GM12878 (cell line): ENCODE measurements around the gene RECK. TPM values are rescaled to one million over a fixed set of nuclear protein-coding genes. Genes with fewer than 3 reads are reported as not detected.

Experiments
- ATAC-seq: fragments of 200-7000 bp; cut with Tn5 transposase; 3 replicates; pipeline ENCODE4 v1.9.1; 2020; ENCODE audit warnings: mild to moderate bottlenecking, moderate library complexity
- BruUV-seq: library from RNA; stranded (reverse); fragments of 400-500 nt; replicated peaks from 2 replicates; lab custom pipeline; 2021; lab: Mats Ljungman, UMichigan
- CTCF ChIA-PET: fragments of 300-600 bp; sonication (Branson Sonifier 250); formaldehyde crosslinking; extraction: SDS; loops from one replicate; lab custom pipeline; 2021; ENCODE audit warnings: inconsistent platforms; lab: Yijun Ruan, JAX
- POLR2A ChIA-PET: fragments of 350-600 bp; formaldehyde crosslinking; extraction: SDS; loops from one replicate; lab custom pipeline; 2021; ENCODE audit warnings: inconsistent platforms; lab: Charles Lee
- RAD21 ChIA-PET: fragments of 300-600 bp; sonication (Branson Sonifier 250); formaldehyde crosslinking; loops from one replicate; lab custom pipeline; 2023; ENCODE audit warnings: antibody characterized with exemption; ENCODE audit not compliant: unreplicated experiment; lab: Charles Lee
- SMC1A ChIA-PET: fragments of 300-600 bp; sonication (Branson Sonifier 250); formaldehyde crosslinking; loops from one replicate; lab custom pipeline; 2023; ENCODE audit not compliant: unreplicated experiment, uncharacterized antibody; lab: Charles Lee
- DNase-seq: peaks from one replicate; pipeline ENCODE4 v3.0.0-alpha.2; 2011; ENCODE audit warnings: low read depth, low spot score
- FAIRE-seq: peaks from 3 replicates; lab custom pipeline; 2011; peaks lifted over from hg19 to GRCh38; lab: Jason Lieb, UNC
- H2AFZ ChIP-seq: 2 replicates; pipeline ENCODE4 v1.6.0; 2011; ENCODE audit warnings: low read depth, low read length, control low read depth; ENCODE audit not compliant: control insufficient read depth
- H3K27ac ChIP-seq: 2 replicates; pipeline ENCODE4 v1.5.1; 2011; ENCODE audit warnings: control low read depth; ENCODE audit not compliant: control insufficient read depth, insufficient read depth
- H3K27me3 ChIP-seq, 2 experiments: replicated peaks in 1 of 2; 2 replicates each; pipeline versions ENCODE4 v1.6.0 to v1.6.1; 2011; ENCODE audit warnings: low read length in 1 of 2; ENCODE audit not compliant: control insufficient read depth in 2 of 2, insufficient read depth in 2 of 2
- H3K36me3 ChIP-seq, 2 experiments: 2 replicates each; pipeline ENCODE4 v1.5.1; 2011; ENCODE audit warnings: low read length in 1 of 2; ENCODE audit not compliant: control insufficient read depth in 2 of 2, insufficient read depth in 2 of 2
- H3K4me1 ChIP-seq: 2 replicates; pipeline ENCODE4 v1.6.1; 2011; ENCODE audit warnings: mild to moderate bottlenecking, low read length, moderate library complexity, mixed read lengths; ENCODE audit not compliant: control insufficient read depth, insufficient read depth
- H3K4me2 ChIP-seq: 2 replicates; pipeline ENCODE4 v1.6.0; 2011; ENCODE audit warnings: control low read depth; ENCODE audit not compliant: control insufficient read depth, insufficient read depth
- H3K4me3 ChIP-seq: fragments of 200-600 bp; sonication (generic); 2 replicates; pipeline ENCODE4 v1.5.1; 2016
- H3K79me2 ChIP-seq: 2 replicates; pipeline ENCODE4 v1.6.0; 2011; ENCODE audit warnings: low read length; ENCODE audit not compliant: control insufficient read depth, insufficient read depth
- H3K9ac ChIP-seq: 2 replicates; pipeline ENCODE4 v1.8.0; 2011; ENCODE audit warnings: low read length, control low read depth, mixed read lengths; ENCODE audit not compliant: control insufficient read depth, insufficient read depth
- H3K9me3 ChIP-seq: replicated peaks from 3 replicates; pipeline ENCODE4 v1.5.1; 2011; ENCODE audit warnings: mild to moderate bottlenecking, low read length; ENCODE audit not compliant: control insufficient read depth, insufficient read depth
- H4K20me1 ChIP-seq: 2 replicates; pipeline ENCODE4 v1.6.0; 2011; ENCODE audit not compliant: control insufficient read depth, insufficient read depth
- CEBPB ChIP-seq, 2 experiments: fragments of 150-350 bp in 1 of 2; IDR thresholded peaks; 2 replicates each; pipeline ENCODE4 v1.6.1; 2012 to 2014; ENCODE audit warnings: low read depth in 2 of 2, low read length in 2 of 2, borderline replicate concordance in 1 of 2, inconsistent platforms in 1 of 2
- CTCF ChIP-seq, 3 experiments: IDR thresholded peaks in 2 of 3; conservative IDR thresholded peaks in 1 of 3; 2 replicates each; pipeline ENCODE4 v1.5.1; 2011; ENCODE audit warnings: low read depth in 3 of 3, low read length in 3 of 3, mild to moderate bottlenecking in 3 of 3, control low read depth in 2 of 3, moderate library complexity in 2 of 3, inconsistent platforms in 1 of 3, mixed read lengths in 1 of 3; ENCODE audit not compliant: control insufficient read depth in 2 of 3, insufficient read depth in 1 of 3; ENCODE audit errors: extremely low read depth in 1 of 3
- ESRRA ChIP-seq: IDR thresholded peaks from 2 replicates; pipeline ENCODE4 v1.6.1; 2012; ENCODE audit warnings: mild to moderate bottlenecking, low read length, improper control_type of control experiment
- FOXK2 ChIP-seq: fragments of 450-650 bp; IDR thresholded peaks from 2 replicates; pipeline ENCODE4 v1.6.1; 2017; ENCODE audit warnings: mild to moderate bottlenecking, moderate library complexity
- JUNB ChIP-seq: IDR thresholded peaks from 2 replicates; pipeline ENCODE4 v1.6.1; 2016; ENCODE audit warnings: antibody characterized with exemption, mild to moderate bottlenecking
- MYB ChIP-seq: fragments of 150-350 bp; IDR thresholded peaks from 2 replicates; pipeline ENCODE4 v1.6.1; 2014; ENCODE audit warnings: mild to moderate bottlenecking, low read depth, low read length, borderline replicate concordance
- NFYA ChIP-seq: IDR thresholded peaks from 2 replicates; pipeline ENCODE4 v1.6.1; 2011; ENCODE audit warnings: low read depth, mild to moderate bottlenecking, low read length, improper control_type of control experiment, borderline replicate concordance
- NFYB ChIP-seq: IDR thresholded peaks from 2 replicates; pipeline ENCODE4 v1.6.1; 2011; ENCODE audit warnings: low read depth, mild to moderate bottlenecking, low read length, improper control_type of control experiment, moderate library complexity; ENCODE audit not compliant: insufficient read depth
- NR2F1 ChIP-seq: fragments of 450-650 bp; conservative IDR thresholded peaks from 2 replicates; pipeline ENCODE4 v1.6.1; 2017; ENCODE audit warnings: mild to moderate bottlenecking
- SIX5 ChIP-seq: IDR thresholded peaks from 2 replicates; pipeline ENCODE4 v1.6.1; 2011; ENCODE audit warnings: mild to moderate bottlenecking, low read depth, low read length, moderate library complexity; ENCODE audit not compliant: severe bottlenecking
- SUPT20H ChIP-seq: IDR thresholded peaks from 2 replicates; pipeline ENCODE4 v1.6.1; 2011; ENCODE audit warnings: low read depth, mild to moderate bottlenecking, low read length, moderate library complexity, borderline replicate concordance; ENCODE audit not compliant: control insufficient read depth
- WGBS: methylation state at CpG from one replicate; pipeline ENCODE4 v1.1.6; 2016; ENCODE audit warnings: low lambda C conversion rate; ENCODE audit not compliant: insufficient replicate concordance, insufficient coverage; ENCODE audit errors: missing lambda C conversion rate; 5-methylcytosine and 5-hydroxymethylcytosine counted together
- in situ Hi-C: fragments of 300-500 bp; cut with MboI; formaldehyde crosslinking; loops from 9 replicates; pipeline ENCODE4 v1.14.3; 2018; ENCODE audit warnings: mixed read lengths
- intact Hi-C: fragments of 100-400 bp; cut with micrococcal nuclease; formaldehyde crosslinking; loops from one replicate; pipeline ENCODE4 v1.14.2; 2022; ENCODE audit not compliant: unreplicated experiment
- polyA plus RNA-seq, 11 experiments: library from polyadenylated mRNA; depleted of rRNA in 4 of 11; unstranded in 6 of 11; stranded (reverse) in 5 of 11; fragments of >200 nt; fragmentation: Nextera tagmentation in 4 of 11; fragmentation: Illumina TruSeq in 1 of 11; extraction: Ambion mirVana in 4 of 11; extraction: Trizol in 1 of 11; gene quantifications; 1 replicate in 1 of 11; 2 replicates in 10 of 11; pipeline versions ENCODE4 v1.2.1 to v1.2.3, GENCODE V29; 2011 to 2016; ENCODE audit warnings: inconsistent platforms in 2 of 11, missing spikeins in 2 of 11, low read depth in 1 of 11
- total RNA-seq, 4 experiments: library from RNA; depleted of rRNA in 3 of 4; stranded (reverse); fragments of >200 nt in 3 of 4; fragmentation: Illumina TruSeq in 1 of 4; extraction: Trizol in 1 of 4; gene quantifications; 2 replicates each; pipeline versions ENCODE4 v1.2.1 to v1.2.3, GENCODE V29; 2013 to 2021

RECK gene
- total and polyA plus RNA-seq, 10 of the 15 experiments (the other 5 are each of a cell fraction or from before 2014, with no cell fraction given): 0.02 to 0.40 (median 0.13) TPM

GRCh38 chr9:36041506-36041905 lies 4.8 kb downstream of the RECK start (continued):
- no peak for TF ChIP-seq SIX5
- TF ChIP-seq NR2F1: no peak
- no peak for TF ChIP-seq SUPT20H
- no peak for TF ChIP-seq JUNB
- no peak for TF ChIP-seq MYB
- TF ChIP-seq CEBPB (IDR thresholded peaks at IDR 0.05; ENCODE audit: borderline replicate concordance in 1 of 2, low read depth in 2 of 2, low read length in 2 of 2): no peak

- Histone ChIP-seq H3K9me3 (no peaks in the 10 kb centered on the region), H3K27ac (no peak overlapping the region), H2AFZ (no peak overlapping the region), H3K4me3 (no peak overlapping the region), H3K79me2 (no peaks in the 10 kb centered on the region), H3K36me3 (no peaks in the 10 kb centered on the region), H3K4me2 (no peak overlapping the region), H3K4me1 (no peaks in the 10 kb centered on the region), H4K20me1 (no peaks in the 10 kb centered on the region), H3K9ac (no peak overlapping the region), H3K27me3 (no peaks in the 10 kb centered on the region; a peak in 1 of 4 replicates)
- SMC1A ChIA-PET: no interaction called here
- no TSS peak for BruUV-seq
- DNase-seq (no peak), ATAC-seq (no peak), FAIRE-seq (no peak)
- CTCF ChIA-PET: no interaction called here
- in situ Hi-C loops (no loop called here), intact Hi-C loops (no loop called here)
- POLR2A ChIA-PET: no interaction called here
- RAD21 ChIA-PET: no interaction called here
- WGBS: 66% methylated on average over 2 of the region's 2 CpGs
- no peak for TF ChIP-seq CTCF (IDR thresholded peaks at IDR 0.05 in 2 of 3, conservative IDR thresholded peaks at IDR 0.05 in 1 of 3; ENCODE audit: control insufficient read depth in 2 of 3, extremely low read depth in 1 of 3, insufficient read depth in 1 of 3, low read depth in 3 of 3, low read length in 3 of 3)
- TF ChIP-seq ESRRA: no peak
- no peak for TF ChIP-seq NFYA
- no peak for TF ChIP-seq FOXK2
- no peak for TF ChIP-seq NFYB
These were observed 8.9 kb downstream of the RECK start for GRCh38 chr9:36045610-36046009.
